H1 (cell line): ENCODE results near the gene RCAN3. TPM values are rescaled to one million over a fixed set of nuclear protein-coding genes. Genes with fewer than 3 reads are reported as not detected.

Experiments
- FOSL1 ChIP-seq: IDR thresholded peaks from 2 replicates; pipeline ENCODE4 v1.6.1; 2011; ENCODE audit warnings: mild to moderate bottlenecking, low read depth, low read length, moderate library complexity; ENCODE audit not compliant: insufficient read depth
- NRF1 ChIP-seq: IDR thresholded peaks from 2 replicates; pipeline ENCODE4 v1.6.1; 2011; ENCODE audit warnings: mild to moderate bottlenecking, low read depth, low read length, improper control_type of control experiment
- TCF12 ChIP-seq: IDR thresholded peaks from 2 replicates; pipeline ENCODE4 v1.6.1; 2011; ENCODE audit warnings: low read depth, mild to moderate bottlenecking, low read length
- polyA plus RNA-seq, 7 experiments: library from polyadenylated mRNA; depleted of rRNA in 3 of 7; stranded (reverse) in 5 of 7; unstranded in 2 of 7; fragments of >200 nt in 5 of 7; fragments of 200-250 nt in 2 of 7; gene quantifications; 1 replicate in 5 of 7; 2 replicates in 1 of 7; 4 replicates in 1 of 7; pipeline versions ENCODE4 v1.2.1 to v1.2.3, GENCODE V29; 2011 to 2013; ENCODE audit warnings: missing spikeins in 2 of 7, mixed read lengths in 2 of 7
- total RNA-seq: library from RNA; stranded (reverse); fragmentation: NEBNext Ultra II Directional; extraction: Animal tissue kit (Norgen Biotek cat#: 25700); gene quantifications from 2 replicates; pipeline ENCODE4 v1.2.1, GENCODE V29; 2021
- TF ChIP-seq, protein P1 (sequence below): IDR thresholded peaks from 2 replicates; pipeline ENCODE4 v1.6.1; 2012; ENCODE audit warnings: inconsistent platforms

RCAN3 gene
- total and polyA plus RNA-seq, 2 of the 8 experiments (the other 6 are each of a cell fraction or from before 2014, with no cell fraction given) = 5.6 to 16.6 TPM

DNA sequence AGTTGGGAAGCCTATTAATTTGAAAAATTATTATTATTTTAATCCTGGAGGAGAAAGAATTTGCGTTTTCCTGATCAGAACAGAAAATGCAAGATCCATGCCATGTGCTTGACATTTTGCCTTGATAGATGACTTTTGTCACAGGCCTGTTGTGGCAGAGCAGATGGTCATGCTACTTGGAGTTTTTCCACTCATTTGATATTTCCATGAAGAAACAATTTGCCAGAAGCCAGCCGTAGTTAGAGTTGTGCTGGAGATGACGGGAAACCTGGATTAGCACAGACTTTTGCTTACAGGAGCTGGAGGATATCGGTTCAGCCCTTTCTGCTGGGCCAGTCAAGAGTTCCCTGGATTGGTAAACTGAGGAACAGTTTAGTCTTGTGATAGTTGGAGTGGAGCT lies 3.2 kb downstream of the RCAN3 start (continued):
- TF ChIP-seq NRF1 (no peak), TCF12 (no peak), FOSL1 (no peak)
- TF ChIP-seq, protein P1, sequence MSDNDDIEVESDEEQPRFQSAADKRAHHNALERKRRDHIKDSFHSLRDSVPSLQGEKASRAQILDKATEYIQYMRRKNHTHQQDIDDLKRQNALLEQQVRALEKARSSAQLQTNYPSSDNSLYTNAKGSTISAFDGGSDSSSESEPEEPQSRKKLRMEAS = no peak
